EL (cell line): Measurements from ENCODE around the gene DEDD2.
A peak's percentile ranks its signal among the peaks of the same experiment; 100 is the strongest.

ENCODE experiments used
- DNase-seq: peaks from one replicate; pipeline ENCODE4 v3.0.0-alpha.2; 2016

The DEDD2 gene

DNA sequence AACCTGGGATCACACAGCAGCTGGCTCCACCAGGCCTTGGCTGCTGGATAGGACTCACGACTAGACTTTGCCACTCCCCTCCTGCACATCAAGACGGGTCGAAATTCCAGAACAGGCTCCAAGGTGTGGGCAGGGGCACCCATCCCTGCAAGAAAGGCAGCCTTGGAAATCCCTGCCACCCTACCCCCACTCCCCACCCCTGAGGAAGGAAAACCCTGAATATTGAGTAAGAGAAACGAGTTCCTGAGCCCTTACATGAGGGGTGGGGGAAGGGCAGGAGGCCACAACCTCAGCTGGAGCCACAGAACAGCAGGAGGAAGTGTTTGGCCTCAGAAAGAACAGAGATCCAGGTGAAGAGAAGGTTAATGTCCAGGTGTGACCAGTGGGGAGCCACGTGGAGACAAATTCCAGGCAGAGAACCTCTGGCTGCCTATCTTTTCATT lies 20.1 kb downstream of the DEDD2 start:
- DNase-seq, result no peak

DNA sequence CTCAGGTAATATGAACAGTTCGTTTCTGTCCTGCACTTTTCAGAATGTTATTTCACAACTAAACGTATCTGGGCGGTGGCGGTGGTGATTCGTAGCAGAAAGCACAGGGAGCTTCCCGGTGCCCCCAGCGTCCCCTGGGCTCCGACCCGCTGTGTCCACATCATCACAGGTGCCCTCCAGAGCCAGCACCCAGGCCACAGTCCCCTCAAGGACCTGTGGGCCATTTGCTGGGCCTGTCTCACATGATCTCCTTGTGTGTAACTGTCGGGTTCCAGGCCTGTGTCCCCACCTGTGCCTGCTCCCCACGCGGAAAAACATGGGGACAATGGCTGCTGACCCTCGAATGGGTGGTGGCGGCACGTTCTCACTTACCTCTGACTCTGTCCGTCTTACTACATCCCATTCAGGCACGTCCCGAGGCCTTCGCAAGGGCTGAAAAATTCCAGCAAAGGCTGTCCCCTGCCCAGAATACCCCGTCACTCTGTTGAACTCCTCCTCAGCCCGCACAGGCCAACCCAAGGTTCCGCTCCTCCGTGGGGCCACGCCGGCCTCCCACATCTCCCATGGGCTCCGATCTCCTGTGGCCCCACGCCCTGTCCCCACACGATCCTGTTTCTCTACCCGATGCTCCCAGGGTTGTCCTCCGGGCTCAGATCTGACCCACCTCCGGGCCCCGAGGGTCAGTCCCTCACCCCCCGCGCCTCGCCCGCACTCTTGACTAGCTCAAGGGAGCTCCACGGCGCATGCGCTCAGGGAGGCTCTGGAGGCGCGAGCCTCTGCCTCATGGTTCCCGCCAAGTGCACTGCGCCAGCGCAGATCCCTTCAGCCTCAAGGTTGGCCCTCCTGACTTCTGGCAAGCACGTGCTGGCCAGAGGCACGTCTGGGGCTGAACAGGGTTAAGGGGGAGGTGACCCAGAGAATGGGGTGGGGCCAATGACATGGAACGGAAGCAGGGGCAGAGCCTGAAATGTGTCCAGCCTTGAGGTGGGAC lies 21.2 kb downstream of the DEDD2 start:
- no peak for DNase-seq

- no peak for DNase-seq
Measured at GRCh38 chr19:42193706-42194105, 23.8 kb downstream of the DEDD2 start.

DNA sequence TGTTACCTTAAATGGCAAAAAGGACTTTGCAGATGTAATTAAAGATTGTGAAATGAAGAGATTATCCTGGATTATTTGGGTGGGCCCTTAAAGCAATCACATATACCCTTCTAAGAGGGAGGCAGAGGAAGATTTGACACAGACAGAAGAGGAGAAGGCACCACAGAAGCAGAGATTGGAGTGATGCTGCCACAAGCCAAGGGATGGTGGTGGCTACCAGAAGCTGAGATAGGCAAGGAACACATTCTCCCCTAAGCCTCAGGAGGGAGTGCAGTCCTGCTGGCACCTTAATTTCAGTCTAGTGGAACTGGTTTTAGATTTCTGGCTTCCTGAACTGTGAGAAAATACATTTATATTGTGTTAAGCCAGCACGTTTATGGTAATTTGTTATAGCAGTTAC lies 24.2 kb downstream of the DEDD2 start:
- DNase-seq, result no peak

GRCh38 chr19:42191855-42192254 lies 25.6 kb downstream of the DEDD2 start:
- peak; percentile 74 for DNase-seq

DNA sequence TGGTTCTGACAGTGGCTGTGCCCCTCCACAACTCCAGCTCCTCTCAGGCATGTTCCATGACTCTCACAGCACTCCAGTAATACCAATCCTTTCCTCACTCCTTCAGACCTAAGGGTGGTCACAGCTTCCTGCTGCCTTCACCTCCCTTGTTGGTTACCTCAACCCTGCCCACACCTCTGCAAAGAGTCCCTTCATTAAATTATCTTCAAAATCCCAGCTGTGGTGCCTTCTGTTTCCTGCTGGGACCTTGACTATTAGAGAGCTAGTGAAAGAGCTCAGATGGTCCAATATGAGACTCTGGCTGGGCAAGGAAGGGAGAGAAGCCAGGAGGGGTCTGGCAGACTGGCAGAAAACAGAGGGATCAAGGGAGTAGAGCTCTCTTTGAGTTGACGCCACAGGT lies 26.1 kb downstream of the DEDD2 start:
- DNase-seq, result no peak

- DNase-seq, result no peak
Measured at GRCh38 chr19:42189133-42189532, 28.3 kb downstream of the DEDD2 start.

- no peak for DNase-seq
Measured at GRCh38 chr19:42188665-42189064, 28.8 kb downstream of the DEDD2 start.

DNA sequence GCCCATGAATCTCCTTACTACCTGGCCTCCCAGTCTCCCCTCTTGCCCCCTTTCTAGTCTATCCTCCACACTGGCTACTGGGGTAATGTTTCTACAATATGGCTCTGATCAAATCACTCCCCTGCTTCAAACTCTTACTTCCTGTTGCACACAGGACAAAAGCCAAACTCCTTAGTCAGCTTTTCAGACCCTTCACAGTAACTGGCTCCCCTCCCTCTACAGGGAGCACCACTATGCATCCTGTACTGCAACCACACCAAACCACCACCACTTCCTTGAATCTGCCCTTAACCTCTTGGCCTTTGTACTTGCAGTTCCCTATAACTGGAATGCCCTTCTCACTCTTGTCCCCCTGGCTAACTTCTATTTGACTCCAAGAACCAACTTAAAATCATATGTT lies 32.2 kb downstream of the DEDD2 start:
- DNase-seq, result peak; percentile 42

- DNase-seq, result peak; percentile 84
Measured at GRCh38 chr19:42184401-42184861, 33.0 kb downstream of the DEDD2 start.

GRCh38 chr19:42178791-42179674 lies 38.4 kb downstream of the DEDD2 start:
- DNase-seq, result no peak

DNA sequence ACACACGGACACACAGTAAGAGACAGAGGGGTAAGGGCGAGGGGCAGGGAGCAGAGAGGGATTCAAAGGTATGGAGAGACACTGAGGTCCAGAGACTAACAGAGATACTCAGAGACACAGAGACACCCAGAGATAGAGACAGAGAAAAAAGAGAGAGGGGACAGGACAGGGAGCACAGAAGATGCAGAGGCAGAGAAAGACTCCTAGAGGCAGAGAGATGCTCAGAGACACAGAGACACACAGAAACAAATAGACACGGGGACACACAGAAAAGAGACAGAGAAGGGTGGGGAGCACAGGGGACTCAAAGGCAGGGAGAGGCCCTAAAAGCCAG lies 39.8 kb downstream of the DEDD2 start:
- DNase-seq, result no peak

- DNase-seq, result peak; percentile 79
Measured at GRCh38 chr19:42176990-42177685, 40.3 kb downstream of the DEDD2 start.

DNA sequence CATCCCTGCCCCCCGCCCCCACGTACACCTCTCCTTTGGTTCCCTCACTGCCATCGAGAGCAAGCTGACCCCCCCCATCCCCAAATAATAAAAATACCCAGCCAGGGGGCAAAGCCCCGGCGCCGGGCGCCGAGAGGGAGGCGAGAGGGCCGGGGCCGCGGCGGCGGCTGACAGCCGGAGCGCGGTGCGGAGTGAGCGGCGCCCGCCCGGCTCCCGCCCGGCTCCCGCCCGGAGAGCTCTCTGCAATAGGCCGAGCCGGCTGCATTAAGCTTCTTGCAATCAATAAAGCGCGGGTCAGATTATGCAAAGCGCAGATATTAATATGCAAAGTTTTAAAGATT lies 40.9 kb downstream of the DEDD2 start:
- DNase-seq, result no peak

GRCh38 chr19:42175952-42176648 lies 41.4 kb downstream of the DEDD2 start:
- DNase-seq, result peak; percentile 39

- DNase-seq, result no peak
Measured at GRCh38 chr19:42174958-42175734, 42.3 kb downstream of the DEDD2 start.

DNA sequence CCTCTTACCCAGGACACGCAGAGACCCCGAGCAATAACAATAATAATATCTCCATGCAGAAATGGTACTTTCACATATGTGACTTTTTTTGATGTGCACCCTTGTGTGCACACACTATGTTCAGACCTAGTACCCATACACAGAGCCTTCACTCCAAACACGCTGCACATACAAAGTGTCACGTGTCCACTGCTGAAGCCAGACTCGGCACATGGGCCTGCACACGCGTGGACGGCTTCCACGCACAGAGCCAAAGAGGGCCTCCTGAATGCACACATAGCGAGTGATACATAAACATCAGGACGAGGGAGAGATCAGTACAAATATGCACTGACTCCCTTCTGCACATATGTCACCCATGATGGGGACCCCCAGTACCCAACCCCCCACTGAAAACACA lies 43.3 kb downstream of the DEDD2 start:
- no peak for DNase-seq

GRCh38 chr19:42173695-42174094 lies 43.8 kb downstream of the DEDD2 start:
- no peak for DNase-seq

GRCh38 chr19:42172261-42172660 lies 45.2 kb downstream of the DEDD2 start:
- DNase-seq, result no peak

DNA sequence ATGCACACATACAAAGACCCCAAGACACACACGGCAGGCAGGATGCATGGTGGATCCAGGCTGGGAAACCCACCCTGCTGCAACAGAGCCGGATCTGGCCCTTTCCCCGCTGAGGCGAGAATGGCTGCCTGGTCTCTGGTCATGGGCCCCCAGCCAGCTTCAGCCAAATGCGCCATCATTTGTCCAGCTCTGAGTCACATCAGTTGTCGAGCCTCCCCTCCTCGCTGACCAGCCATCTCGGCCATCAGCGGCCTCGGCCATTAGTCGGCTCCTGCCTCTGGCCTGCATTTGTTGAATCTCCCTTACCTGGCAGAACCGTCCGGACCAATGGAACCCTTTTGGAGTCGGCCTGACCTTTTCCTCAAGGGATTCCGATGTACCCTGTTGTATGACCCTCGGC lies 46.8 kb downstream of the DEDD2 start:
- DNase-seq, result no peak
